ENCODE data around the gene RIC3.
"Not testable (repeated sequence)": the region's sequence is repeated elsewhere in the genome, so short reads cannot be mapped to it uniquely, and the experiment has no call there.

The RIC3 gene

GRCh38 chr11:8177136-8177535 is 8.3 kb upstream of the RIC3 start:
- no peak overlapping the region for H3K4me3 ChIP-seq (ENCODE audit: low read depth, low read length)
- DNase-seq (ENCODE audit: low read depth) = no peak
- no peak for TF ChIP-seq CTCF (IDR thresholded peaks at IDR 0.05; ENCODE audit: low read depth, low read length, missing control alignments)
- in situ Hi-C loops (cut with HindIII; ENCODE audit: low sequenced_read_pairs) = no loop called here

- peak; percentile 6 for DNase-seq (ENCODE audit: low read depth)
- TF ChIP-seq CTCF (IDR thresholded peaks at IDR 0.05; ENCODE audit: low read depth, low read length, missing control alignments) = no peak
- H3K4me3 ChIP-seq (ENCODE audit: low read depth, low read length) = no peak overlapping the region
- in situ Hi-C loops (cut with HindIII; ENCODE audit: low sequenced_read_pairs) = no loop called here
Observed at GRCh38 chr11:8167796-8168195, 1.0 kb downstream of the RIC3 start.

- in situ Hi-C loops (cut with HindIII; ENCODE audit: low sequenced_read_pairs) = no loop called here
- H3K4me3 ChIP-seq (ENCODE audit: low read depth, low read length) = no peak overlapping the region
- DNase-seq (ENCODE audit: low read depth) = no peak
- no peak for TF ChIP-seq CTCF (IDR thresholded peaks at IDR 0.05; ENCODE audit: low read depth, low read length, missing control alignments)
Observed at GRCh38 chr11:8164746-8165145, 4.1 kb downstream of the RIC3 start.

- H3K4me3 ChIP-seq (ENCODE audit: low read depth, low read length); in situ Hi-C loops (cut with HindIII; ENCODE audit: low sequenced_read_pairs): not testable (repeated sequence)
Observed at GRCh38 chr11:8161627-8162304, 7.1 kb downstream of the RIC3 start.

GRCh38 chr11:8156877-8157276 is 11.9 kb downstream of the RIC3 start:
- in situ Hi-C loops (cut with HindIII; ENCODE audit: low sequenced_read_pairs) = no loop called here
- H3K4me3 ChIP-seq (ENCODE audit: low read depth, low read length) = no peak overlapping the region
- no peak for TF ChIP-seq CTCF (IDR thresholded peaks at IDR 0.05; ENCODE audit: low read depth, low read length, missing control alignments)
- no peak for DNase-seq (ENCODE audit: low read depth)

More at GRCh38 chr11:8161627-8162304, 7.1 kb downstream of the RIC3 start:
- not testable (repeated sequence) for DNase-seq (ENCODE audit: low read depth)

- no peak overlapping the region for H3K4me3 ChIP-seq (ENCODE audit: low read depth, low read length)
- TF ChIP-seq CTCF (IDR thresholded peaks at IDR 0.05; ENCODE audit: low read depth, low read length, missing control alignments) = no peak
- DNase-seq (ENCODE audit: low read depth) = no peak
- in situ Hi-C loops (cut with HindIII; ENCODE audit: low sequenced_read_pairs) = no loop called here
Observed at GRCh38 chr11:8149726-8150125, 19.1 kb downstream of the RIC3 start.

GRCh38 chr11:8138526-8138925 is 30.3 kb downstream of the RIC3 start:
- DNase-seq (ENCODE audit: low read depth) = no peak
- in situ Hi-C loops (cut with HindIII; ENCODE audit: low sequenced_read_pairs) = no loop called here

More at GRCh38 chr11:8138526-8138925, 30.3 kb downstream of the RIC3 start:
- no peak overlapping the region for H3K4me3 ChIP-seq (ENCODE audit: low read depth, low read length)
- no peak for TF ChIP-seq CTCF (IDR thresholded peaks at IDR 0.05; ENCODE audit: low read depth, low read length, missing control alignments)
